Activated T-helper 2 cell treated with anti-CD3 and anti-CD28 coated beads, Interferon-gamma antibody, Interleukin-2, Interleukin-4, amounts not matched to agents 10 μg/mL and 5 μg/mL and 100 μg/mL, durations not matched to agents 14 hours and 24 hours and 36 hours (primary cell): Measurements from ENCODE around the gene CELA3B. TPM values are rescaled to one million over a fixed set of nuclear protein-coding genes. Genes with fewer than 3 reads are reported as not detected.
"Not testable (repeated sequence)": the region's sequence is repeated elsewhere in the genome, so short reads cannot be mapped to it uniquely, and the experiment has no call there.

Experiments used
- DNase-seq: peaks from one replicate; pipeline ENCODE4 v3.0.0; 2021; ENCODE audit warnings: low spot score
- H3K27ac Mint-ChIP-seq: one replicate; pipeline ENCODE4 v1.8.0; 2021; ENCODE audit warnings: mixed read lengths
- H3K27me3 Mint-ChIP-seq: one replicate; pipeline ENCODE4 v1.8.0; 2021; ENCODE audit warnings: low read depth, mixed read lengths
- H3K36me3 Mint-ChIP-seq: one replicate; pipeline ENCODE4 v1.8.0; 2021; ENCODE audit warnings: low read depth, mixed read lengths
- H3K4me1 Mint-ChIP-seq: one replicate; pipeline ENCODE4 v1.8.0; 2021; ENCODE audit warnings: low read depth, mixed read lengths
- H3K4me3 Mint-ChIP-seq: one replicate; pipeline ENCODE4 v1.8.0; 2021; ENCODE audit warnings: low read depth, mild to moderate bottlenecking, moderate library complexity, mixed read lengths
- H3K9me3 Mint-ChIP-seq: one replicate; pipeline ENCODE4 v1.8.0; 2021; ENCODE audit warnings: mixed read lengths
- intact Hi-C: fragments of 100-400 bp; cut with micrococcal nuclease; formaldehyde crosslinking; loops from one replicate; pipeline ENCODE4 v1.15.1; 2023
- total RNA-seq: library from RNA; stranded (reverse); gene quantifications from 2 replicates; pipeline ENCODE4 v1.2.3, GENCODE V29; 2022

CELA3B gene, protein sequence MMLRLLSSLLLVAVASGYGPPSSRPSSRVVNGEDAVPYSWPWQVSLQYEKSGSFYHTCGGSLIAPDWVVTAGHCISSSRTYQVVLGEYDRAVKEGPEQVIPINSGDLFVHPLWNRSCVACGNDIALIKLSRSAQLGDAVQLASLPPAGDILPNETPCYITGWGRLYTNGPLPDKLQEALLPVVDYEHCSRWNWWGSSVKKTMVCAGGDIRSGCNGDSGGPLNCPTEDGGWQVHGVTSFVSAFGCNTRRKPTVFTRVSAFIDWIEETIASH
- total RNA-seq, result not detected in 2 replicates

DNA sequence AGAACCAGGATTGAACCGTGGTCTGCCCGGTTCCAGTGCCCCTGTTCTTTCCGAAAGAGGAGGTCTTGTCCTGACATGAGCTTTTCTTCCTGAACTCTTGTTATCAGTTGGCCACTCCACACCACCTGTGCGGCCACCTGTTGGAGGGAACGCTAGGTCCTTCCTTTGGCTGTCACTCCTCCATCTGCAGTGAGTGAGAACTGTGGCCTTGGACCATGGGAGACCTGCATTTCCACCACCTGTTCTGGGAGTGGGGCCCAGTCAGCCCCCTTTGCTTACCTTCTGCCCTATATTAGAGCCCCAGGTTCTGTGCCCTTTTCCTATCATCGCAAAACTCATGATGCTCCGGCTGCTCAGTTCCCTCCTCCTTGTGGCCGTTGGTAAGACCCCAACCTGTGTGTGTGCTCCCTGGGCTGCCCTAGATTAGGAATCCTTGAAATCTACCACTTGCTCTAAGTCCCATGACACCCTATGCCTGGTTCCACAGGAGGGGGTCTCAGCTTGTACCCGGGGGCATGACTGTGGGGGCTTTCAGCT lies at the start of gene CELA3B:
Gene CELA3B, plus strand, starts transcription at position 320 of the 537 bp plus-strand sequence. Its CDS starts 18 bp downstream, at position 338.
- H3K36me3 Mint-ChIP-seq, H3K9me3 Mint-ChIP-seq, H3K27ac Mint-ChIP-seq, H3K27me3 Mint-ChIP-seq, H3K4me3 Mint-ChIP-seq, intact Hi-C loops, H3K4me1 Mint-ChIP-seq, DNase-seq: not testable (repeated sequence)

DNA sequence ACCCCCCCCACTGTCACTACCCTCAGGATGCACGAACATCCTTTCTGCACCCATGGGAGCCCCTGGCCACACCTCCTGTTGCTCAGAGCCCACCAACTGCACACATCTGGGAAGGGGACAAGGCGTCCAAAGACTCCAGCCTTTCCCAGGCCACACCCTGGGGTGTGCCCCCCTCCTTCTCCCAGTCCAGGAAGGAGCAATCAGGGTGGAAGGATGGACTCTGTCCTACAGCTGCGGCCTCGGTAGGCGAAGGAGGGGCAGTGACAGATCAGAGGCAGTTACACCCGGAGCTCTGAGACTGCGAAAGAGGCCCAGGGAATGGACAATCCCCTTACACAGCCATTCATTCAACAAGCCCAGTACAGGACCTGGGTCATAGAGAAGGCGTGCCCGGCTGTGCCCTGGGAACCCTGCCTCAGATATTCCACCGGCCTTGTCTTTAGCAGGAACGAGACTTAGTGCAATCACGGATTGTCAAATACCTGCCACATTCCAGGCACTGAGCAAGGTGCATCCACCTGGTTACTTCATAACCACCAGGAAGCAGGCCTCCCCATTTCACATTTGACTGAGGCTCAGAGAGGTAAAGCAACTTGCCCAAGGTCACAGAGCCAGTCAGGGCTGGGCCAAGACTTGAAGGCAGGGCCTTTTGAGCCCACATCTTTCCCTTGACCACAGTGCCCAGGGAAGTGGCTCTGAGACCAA lies 49.1 kb upstream of the CELA3B start:
- no peaks in the 10 kb centered on the region for H3K36me3 Mint-ChIP-seq
- no peak overlapping the region for H3K4me3 Mint-ChIP-seq
- no peaks in the 10 kb centered on the region for H3K9me3 Mint-ChIP-seq
- H3K4me1 Mint-ChIP-seq, result no peaks in the 10 kb centered on the region
- no peak for DNase-seq
- no peaks in the 10 kb centered on the region for H3K27me3 Mint-ChIP-seq
- H3K27ac Mint-ChIP-seq, result no peak overlapping the region
- intact Hi-C loops, result no loop called here

DNA sequence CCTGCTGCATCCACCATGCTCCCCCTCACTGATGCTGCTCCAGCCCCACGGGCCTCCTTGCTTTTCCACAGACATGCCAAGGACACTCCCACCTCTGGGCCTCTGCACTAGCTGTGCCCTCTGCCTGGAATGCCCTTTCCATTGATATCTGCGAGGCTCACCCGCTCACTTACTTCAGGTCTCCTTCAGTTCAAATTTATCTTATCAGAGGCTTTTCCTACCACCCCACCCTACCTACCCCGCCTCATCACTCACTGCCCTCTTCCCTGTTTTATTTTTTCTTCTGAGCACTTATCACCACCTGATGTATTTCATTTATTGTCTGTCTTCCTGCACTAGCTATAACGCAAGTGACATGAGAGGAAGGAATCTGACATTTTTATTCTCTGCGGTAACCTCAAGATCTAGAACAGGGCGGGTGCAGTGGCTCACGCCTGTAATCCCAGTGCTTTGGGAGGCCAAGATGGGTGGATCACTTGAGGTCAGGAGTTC lies 46.7 kb upstream of the CELA3B start:
- Mint-ChIP-seq H3K36me3 (no peaks in the 10 kb centered on the region), H3K27me3 (no peaks in the 10 kb centered on the region), H3K27ac (no peak overlapping the region), H3K4me3 (no peak overlapping the region), H3K9me3 (no peaks in the 10 kb centered on the region), H3K4me1 (no peaks in the 10 kb centered on the region)
- intact Hi-C loops, result no loop called here
- DNase-seq, result no peak

DNA sequence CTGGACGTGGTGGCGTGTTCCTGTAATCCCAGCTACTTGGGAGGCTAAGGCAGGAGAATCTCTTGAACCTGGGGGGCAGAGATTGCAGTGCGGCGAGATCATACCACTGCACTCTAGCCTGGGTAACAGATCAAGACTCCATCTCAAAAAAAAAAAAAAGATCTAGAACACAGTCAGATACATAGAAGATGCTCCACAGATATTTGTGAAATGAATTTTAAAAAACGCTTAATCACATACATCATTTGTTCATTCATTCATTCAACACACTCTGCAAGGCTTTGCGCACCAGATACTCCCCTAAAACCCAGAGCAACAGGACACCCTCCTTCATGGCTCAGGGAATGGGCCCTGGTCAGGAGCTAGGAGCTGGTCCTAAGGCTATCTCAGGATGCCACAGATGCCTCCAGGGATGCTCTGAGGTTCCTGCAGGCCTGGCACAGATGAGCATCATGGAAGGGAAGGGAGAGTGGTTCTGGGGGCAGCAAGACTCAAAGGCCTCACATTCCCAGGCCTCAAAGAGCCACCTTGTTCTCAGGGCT lies 46.1 kb upstream of the CELA3B start:
- H3K27ac Mint-ChIP-seq, result no peak overlapping the region
- H3K27me3 Mint-ChIP-seq, result peaks cover 4% of the 10 kb centered on the region
- no peaks in the 10 kb centered on the region for H3K9me3 Mint-ChIP-seq
- H3K36me3 Mint-ChIP-seq, result no peaks in the 10 kb centered on the region
- DNase-seq, result no peak
- H3K4me1 Mint-ChIP-seq, result no peaks in the 10 kb centered on the region
- no peak overlapping the region for H3K4me3 Mint-ChIP-seq
- intact Hi-C loops, result no loop called here

DNA sequence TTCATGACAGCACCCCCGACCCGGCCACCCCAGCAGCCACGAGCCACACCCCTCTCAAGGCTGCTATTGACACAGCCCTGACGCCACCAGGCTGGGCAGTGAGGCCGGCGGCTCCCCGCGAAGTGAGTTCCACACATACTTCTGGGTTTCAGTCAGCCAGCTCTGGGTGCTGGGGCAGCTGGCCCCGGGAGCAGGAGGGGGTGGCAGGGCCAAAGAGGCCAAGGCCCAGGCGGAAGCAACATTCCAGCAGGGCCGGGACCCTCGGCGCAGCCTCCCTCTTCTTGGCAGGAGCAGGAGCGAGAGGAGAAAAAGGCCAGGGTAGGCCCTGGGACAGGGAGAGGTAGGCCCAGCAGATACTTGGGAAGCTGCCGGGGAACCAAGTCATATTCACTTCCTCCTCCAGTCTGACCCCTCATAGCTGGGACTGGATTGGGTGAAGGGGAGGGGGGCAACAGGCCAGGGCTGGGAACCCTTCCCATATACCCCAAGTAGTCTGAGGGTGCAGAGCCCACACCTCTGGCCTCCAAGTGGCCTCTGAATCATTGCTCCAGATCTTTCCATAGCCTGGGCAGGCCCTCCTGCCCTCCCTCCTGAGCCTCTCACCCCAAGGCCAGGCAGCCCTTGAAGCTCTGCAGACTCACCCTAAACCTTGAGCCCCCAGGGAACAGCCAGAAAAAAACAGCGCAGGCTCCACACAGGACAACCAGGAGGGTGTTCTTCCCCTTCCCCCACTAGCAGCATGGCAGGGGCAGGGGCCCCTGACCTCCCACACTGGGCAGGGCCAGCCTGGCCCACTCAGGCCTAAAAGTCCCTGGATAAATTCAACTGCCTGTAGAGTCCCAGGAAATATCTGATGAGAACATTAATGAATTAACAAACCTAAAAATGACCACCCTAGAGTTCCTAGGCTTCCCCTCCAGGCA lies 45.4 kb upstream of the CELA3B start:
- intact Hi-C loops, result no loop called here

DNA sequence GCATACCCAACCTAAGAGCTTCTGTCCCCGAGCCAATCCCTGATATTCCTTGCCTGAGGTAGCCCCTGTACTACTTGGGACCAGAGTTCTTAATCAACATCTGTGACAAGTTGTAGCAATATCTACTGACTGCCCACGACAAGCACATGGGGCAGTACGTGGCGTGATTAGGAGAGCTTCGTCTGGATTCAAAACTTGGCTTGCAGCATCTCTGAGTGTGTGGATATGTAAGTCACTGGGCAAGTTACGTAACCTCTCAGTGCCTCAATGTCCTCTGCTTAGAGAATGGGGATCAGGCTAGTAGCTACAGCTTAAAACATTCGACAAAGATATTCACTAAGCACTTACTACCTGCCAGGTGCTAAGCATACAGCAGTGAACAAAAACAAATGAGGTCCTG lies 44.7 kb upstream of the CELA3B start:
- Mint-ChIP-seq H3K27ac (no peak overlapping the region), H3K36me3 (no peaks in the 10 kb centered on the region), H3K4me3 (no peak overlapping the region), H3K27me3 (peaks cover 9% of the 10 kb centered on the region), H3K9me3 (no peaks in the 10 kb centered on the region), H3K4me1 (no peaks in the 10 kb centered on the region)
- intact Hi-C loops, result no loop called here
- DNase-seq, result no peak

More for the DNA sequence above, 45.4 kb upstream of the CELA3B start:
- Mint-ChIP-seq H3K27me3 (peaks cover 7% of the 10 kb centered on the region), H3K4me3 (no peak overlapping the region), H3K4me1 (no peaks in the 10 kb centered on the region), H3K36me3 (no peaks in the 10 kb centered on the region), H3K27ac (no peak overlapping the region), H3K9me3 (no peaks in the 10 kb centered on the region)
- no peak for DNase-seq

DNA sequence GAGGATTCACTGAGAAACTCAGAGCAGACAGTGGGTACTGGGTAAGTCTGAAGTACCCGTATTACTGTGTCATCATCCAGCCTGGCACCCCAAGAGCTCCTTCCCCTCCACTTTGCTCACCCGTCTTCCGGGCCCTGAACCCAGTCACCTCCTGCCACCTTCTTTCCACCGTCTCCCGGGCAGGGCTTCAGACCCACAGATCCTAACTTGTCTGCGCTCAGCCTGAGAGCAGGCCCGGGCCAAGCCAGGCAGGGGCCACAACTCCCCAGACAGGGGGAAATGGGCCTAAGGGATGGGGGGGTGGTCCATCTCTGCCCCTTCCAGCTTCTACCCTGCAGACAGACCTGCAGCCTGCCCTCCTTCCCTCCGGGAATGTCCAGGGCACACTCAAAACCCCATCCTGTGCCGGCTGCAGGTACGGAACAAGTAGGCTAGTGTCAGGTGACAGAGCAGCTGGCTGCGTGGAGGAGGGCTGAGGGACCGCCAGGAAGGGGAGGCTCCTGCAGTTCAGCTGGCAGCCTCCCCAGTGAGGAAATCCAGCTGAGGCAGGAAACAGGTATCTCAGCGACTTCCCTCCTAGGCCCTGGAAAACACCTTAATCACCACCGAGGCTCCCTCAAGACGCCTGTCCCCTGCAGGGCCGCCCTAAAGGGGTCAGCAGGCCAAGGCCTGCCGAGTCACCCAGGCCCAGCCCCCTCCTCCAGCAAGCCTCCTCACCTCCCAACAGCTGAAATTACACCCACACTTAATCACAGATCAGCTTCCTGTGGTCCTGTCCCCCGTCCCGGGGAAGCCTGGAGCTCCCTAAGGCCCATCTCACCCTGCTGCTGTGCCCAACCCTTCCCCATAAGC lies 43.2 kb upstream of the CELA3B start:
- no peaks in the 10 kb centered on the region for H3K9me3 Mint-ChIP-seq
- intact Hi-C loops, result no loop called here
- no peak overlapping the region for H3K4me3 Mint-ChIP-seq
- peaks cover 3% of the 10 kb centered on the region for H3K36me3 Mint-ChIP-seq
- DNase-seq, result no peak
- peaks cover 18% of the 10 kb centered on the region for H3K27me3 Mint-ChIP-seq
- no peak overlapping the region for H3K27ac Mint-ChIP-seq
- H3K4me1 Mint-ChIP-seq, result peaks cover 4% of the 10 kb centered on the region

DNA sequence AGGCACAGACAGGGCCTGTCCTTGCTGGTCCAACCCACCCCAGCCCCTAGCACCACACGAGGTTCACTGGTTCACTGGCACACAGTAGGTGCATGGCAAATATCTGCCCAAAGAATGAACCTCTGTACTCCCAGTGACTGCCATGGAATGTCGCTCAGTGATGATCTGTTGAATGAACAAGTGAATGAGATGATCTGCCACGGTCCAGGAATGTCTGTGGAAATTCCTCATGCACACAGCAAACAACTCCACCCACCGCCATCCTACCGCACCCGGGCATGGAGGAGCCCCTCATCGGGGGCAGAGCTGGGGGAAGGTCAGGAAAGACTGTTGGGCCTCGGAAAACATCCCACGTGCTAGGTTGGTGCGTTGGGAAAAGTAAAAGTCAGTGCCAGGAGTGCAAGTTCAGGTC lies 41.4 kb upstream of the CELA3B start:
- DNase-seq, result no peak
- intact Hi-C loops, result no loop called here
- Mint-ChIP-seq H3K27ac (no peak overlapping the region), H3K4me3 (peak overlapping the region; percentile 43), H3K27me3 (peaks cover 25% of the 10 kb centered on the region), H3K36me3 (peaks cover 3% of the 10 kb centered on the region), H3K4me1 (peaks cover 4% of the 10 kb centered on the region), H3K9me3 (no peaks in the 10 kb centered on the region)

DNA sequence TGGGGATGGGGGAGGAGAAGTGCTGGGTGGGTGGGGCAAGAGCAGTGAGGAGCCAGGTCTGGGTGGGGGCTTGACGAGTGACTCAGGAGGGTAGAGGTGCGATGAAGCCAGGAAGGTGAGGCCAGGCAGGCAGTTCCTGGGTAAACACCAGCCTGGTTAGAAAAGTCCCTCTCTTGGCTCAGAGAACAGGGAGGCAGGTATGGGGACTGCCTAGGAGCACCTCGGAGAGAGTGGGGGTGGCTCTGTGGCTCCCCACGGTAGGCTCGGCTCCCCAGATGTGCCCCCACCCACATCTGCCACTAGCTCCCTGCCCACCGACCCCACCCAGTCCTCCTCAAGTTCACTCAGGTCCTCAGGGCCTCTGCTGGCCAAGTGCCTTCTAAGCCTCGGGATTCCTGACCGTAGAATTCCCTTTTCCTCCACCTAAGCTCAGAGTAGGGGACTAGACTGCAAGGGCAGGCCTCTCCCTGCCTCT lies 40.9 kb upstream of the CELA3B start:
- Mint-ChIP-seq H3K36me3 (peaks cover 3% of the 10 kb centered on the region), H3K4me3 (no peak overlapping the region), H3K27me3 (peaks cover 26% of the 10 kb centered on the region), H3K27ac (no peak overlapping the region), H3K9me3 (no peaks in the 10 kb centered on the region), H3K4me1 (peaks cover 4% of the 10 kb centered on the region)
- no peak for DNase-seq
- intact Hi-C loops, result no loop called here

DNA sequence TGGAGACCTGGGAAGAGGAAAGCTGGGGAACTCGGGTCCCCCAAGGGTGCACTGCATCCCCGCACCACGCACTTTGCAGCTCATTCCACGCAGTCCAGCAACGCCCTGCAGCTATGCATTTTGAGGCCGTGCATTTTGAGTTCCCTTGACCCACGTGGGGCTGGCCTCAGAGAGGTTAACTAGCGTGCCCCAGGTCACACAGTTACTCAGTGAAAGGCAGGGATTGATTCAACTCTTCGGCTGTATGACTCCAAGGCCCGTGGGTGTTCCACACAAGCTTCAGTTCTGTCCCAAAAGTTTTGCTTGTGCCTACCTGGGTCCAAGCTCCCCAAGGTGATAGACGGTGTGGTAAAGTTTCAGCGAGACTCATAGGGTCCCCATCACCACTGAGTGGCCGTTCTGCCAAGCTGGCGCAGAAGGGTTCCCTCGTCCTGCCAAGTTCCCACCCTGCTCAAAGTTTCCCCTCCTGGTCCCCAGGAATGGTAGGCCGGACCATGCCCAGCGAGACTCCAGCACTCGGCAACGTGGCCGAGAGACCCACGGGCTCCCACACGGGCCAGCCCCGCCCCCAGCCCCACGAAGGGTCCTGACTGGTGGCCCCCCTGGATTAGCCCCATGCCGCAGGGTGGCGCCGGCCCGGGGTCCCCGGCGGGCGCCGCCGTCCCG lies 40.3 kb upstream of the CELA3B start:
- Mint-ChIP-seq H3K27me3 (peaks cover 28% of the 10 kb centered on the region), H3K27ac (no peak overlapping the region), H3K9me3 (no peaks in the 10 kb centered on the region), H3K36me3 (peaks cover 3% of the 10 kb centered on the region), H3K4me1 (peaks cover 4% of the 10 kb centered on the region), H3K4me3 (peak overlapping the region; percentile 59)
- DNase-seq, result no peak
- intact Hi-C loops, result no loop called here

DNA sequence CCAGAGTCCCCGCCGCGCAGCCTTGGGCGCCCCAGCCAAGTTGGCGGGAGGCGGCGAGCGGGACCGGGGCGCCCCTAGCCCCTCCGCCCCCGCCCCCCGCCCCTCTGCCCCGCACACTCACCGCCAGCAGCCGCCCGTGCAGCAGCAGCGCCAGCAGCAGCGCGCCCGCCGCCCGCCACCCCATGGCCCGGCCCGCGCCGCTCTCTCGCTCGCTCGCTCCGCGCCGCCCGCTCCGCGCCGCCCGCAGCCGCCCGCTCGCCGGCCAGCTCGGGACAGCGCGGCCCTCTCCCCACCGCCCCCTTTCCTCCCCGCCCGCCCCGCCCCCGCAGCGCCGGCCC lies 39.8 kb upstream of the CELA3B start, which contains the start of gene HSPG2:
Gene HSPG2, minus strand, starts transcription at position 277 of the 338 bp plus-strand sequence. Its CDS starts 93 bp downstream, at position 184.
- H3K4me3 Mint-ChIP-seq, result peak within 1 kb of the TSS; percentile 78
- no peaks in the 10 kb centered on the region for H3K9me3 Mint-ChIP-seq
- H3K27me3 Mint-ChIP-seq, result peaks cover 28% of the 10 kb centered on the region
- H3K4me1 Mint-ChIP-seq, result peaks cover 4% of the 10 kb centered on the region
- peak within 1 kb of the TSS; percentile 31 for H3K27ac Mint-ChIP-seq
- H3K36me3 Mint-ChIP-seq, result peaks cover 3% of the 10 kb centered on the region
- DNase-seq, result no peak
- intact Hi-C loops, result no loop called here
